D721Med (cell line): ENCODE results near the gene PPP4R1.

Experiments
- DNase-seq: peaks from one replicate; pipeline ENCODE4 v3.0.0; 2011; ENCODE audit warnings: low spot score; ENCODE audit not compliant: insufficient read length
- FAIRE-seq: peaks from 2 replicates; lab custom pipeline; 2011; peaks lifted over from hg19 to GRCh38; lab: Jason Lieb, UNC
- CTCF ChIP-seq: IDR thresholded peaks from 2 replicates; pipeline ENCODE4 v1.5.1; 2012; ENCODE audit warnings: mild to moderate bottlenecking, control low read depth; ENCODE audit not compliant: insufficient read depth; ENCODE audit errors: missing control alignments

Gene PPP4R1

GRCh38 chr18:9530226-9531009, 83.9 kb downstream of the PPP4R1 start:
- TF ChIP-seq CTCF = no peak
- no peak for FAIRE-seq
- DNase-seq = no peak

- TF ChIP-seq CTCF = no peak
- FAIRE-seq = no peak
- no peak for DNase-seq
Observed at GRCh38 chr18:9526458-9526857, 87.9 kb downstream of the PPP4R1 start.

- no peak for DNase-seq
- no peak for FAIRE-seq
- no peak for TF ChIP-seq CTCF
Observed at GRCh38 chr18:9522952-9523351, 91.4 kb downstream of the PPP4R1 start.

- TF ChIP-seq CTCF = no peak
- FAIRE-seq (no peak), DNase-seq (no peak)
Observed at GRCh38 chr18:9521770-9522169, 92.6 kb downstream of the PPP4R1 start.

- FAIRE-seq = no peak
- no peak for DNase-seq
- no peak for TF ChIP-seq CTCF
Observed at GRCh38 chr18:9520666-9521065, 93.7 kb downstream of the PPP4R1 start.

- no peak for FAIRE-seq
- DNase-seq = no peak
- no peak for TF ChIP-seq CTCF
Observed at GRCh38 chr18:9519399-9519798, 95.0 kb downstream of the PPP4R1 start.

- no peak for FAIRE-seq
- TF ChIP-seq CTCF = no peak
- DNase-seq = no peak
Observed at GRCh38 chr18:9517869-9518268, 96.5 kb downstream of the PPP4R1 start.
